ENCODE results near the gene MRPL11.
A peak's percentile ranks its signal among the peaks of the same experiment; 100 is the strongest.
"Not testable (repeated sequence)": the region's sequence is repeated elsewhere in the genome, so short reads cannot be mapped to it uniquely, and the experiment has no call there.

Gene MRPL11

GRCh38 chr11:66431287-66431686 lies 7.4 kb downstream of the MRPL11 start:
- not testable (repeated sequence) for DNase-seq (ENCODE audit: low spot score)

GRCh38 chr11:66429983-66430602 lies 8.6 kb downstream of the MRPL11 start:
- DNase-seq (ENCODE audit: low spot score), result peak; percentile 83

- DNase-seq (ENCODE audit: low spot score), result no peak
These were observed 9.7 kb downstream of the MRPL11 start for GRCh38 chr11:66428933-66429332.

DNA sequence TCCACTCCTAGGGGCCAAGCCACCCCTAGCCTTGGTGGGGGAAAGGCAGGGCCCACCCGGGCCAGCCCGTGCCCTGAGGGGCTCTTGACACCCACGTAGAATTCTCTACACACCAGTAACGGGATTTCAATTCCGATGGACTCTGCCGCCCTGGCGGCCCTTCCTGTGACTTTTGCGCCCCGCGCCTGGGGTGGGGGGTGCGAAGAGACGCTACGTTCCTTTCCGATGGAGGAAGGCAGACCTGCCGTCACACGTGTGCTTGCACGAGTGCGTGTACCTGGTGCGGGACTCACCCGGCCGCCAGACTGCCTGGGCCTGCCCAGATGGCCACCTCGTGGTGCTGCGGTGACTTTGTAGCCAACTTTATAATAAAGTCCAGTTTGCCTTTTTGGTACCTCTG lies 12.3 kb downstream of the MRPL11 start:
- no peak for DNase-seq (ENCODE audit: low spot score)

DNA sequence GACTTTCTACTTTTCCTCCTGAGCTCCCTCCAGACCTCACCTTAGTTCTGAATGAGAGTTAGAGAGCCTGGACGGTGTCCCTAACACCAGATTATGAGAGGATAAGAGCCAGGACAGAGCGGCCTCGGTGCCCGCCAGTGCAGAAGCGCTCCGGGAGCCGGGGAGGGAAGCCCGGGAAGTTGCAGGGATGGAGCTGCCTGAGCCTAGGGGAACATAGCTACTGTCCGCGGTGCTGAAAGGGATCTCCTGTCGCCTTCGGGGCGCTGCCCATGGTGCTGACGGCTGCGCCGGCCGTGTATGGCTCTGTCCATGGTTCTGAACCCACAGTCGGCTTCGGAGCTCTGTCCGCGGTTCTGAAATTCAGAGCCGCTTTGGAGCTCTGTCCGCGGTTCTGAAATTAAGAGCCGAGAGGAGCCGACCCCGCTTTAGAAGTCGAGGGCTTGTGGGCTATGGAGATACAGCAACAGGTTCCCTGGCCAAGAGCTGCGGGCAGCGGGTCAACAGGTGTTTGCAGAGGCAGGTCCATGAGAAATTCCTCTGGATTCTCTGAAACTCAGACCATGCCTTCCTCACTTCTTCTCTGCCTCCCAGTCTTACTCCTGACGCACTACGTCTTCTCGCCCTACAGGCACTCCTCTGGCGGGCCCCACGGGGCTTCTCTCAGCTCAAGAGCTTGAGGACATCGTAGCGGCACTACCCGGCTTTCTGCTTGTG lies 17.0 kb downstream of the MRPL11 start:
- DNase-seq (ENCODE audit: low spot score), result peak; percentile 98

- no peak for DNase-seq (ENCODE audit: low spot score)
These were observed 17.8 kb downstream of the MRPL11 start, which contains the start of gene NPAS4 for GRCh38 chr11:66420671-66421476. Gene NPAS4 (plus strand): TSS chr11:66421035. CDS start chr11:66421180, 145 bp downstream.

DNA sequence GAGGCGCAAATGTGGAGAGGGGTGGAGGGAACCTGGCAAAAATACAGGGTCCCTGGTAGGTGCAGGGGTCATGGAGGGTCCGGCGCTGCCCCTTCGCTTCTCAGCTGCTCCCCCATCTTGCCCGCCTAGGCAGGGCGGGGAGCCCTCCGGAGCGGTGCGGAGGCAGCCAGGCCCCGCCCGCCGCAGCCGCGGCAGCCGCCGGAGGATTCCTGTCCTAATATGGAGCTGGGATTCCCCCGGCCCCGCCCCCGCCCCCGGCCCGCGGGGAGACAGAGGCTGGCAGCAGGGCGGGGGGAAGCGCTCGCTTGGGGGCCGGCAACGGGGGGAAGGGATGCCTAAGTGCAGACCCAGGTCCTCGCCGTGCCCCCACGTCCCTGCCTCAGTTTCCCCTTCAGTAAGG lies 18.8 kb downstream of the MRPL11 start:
- DNase-seq (ENCODE audit: low spot score), result peak; percentile 73

DNA sequence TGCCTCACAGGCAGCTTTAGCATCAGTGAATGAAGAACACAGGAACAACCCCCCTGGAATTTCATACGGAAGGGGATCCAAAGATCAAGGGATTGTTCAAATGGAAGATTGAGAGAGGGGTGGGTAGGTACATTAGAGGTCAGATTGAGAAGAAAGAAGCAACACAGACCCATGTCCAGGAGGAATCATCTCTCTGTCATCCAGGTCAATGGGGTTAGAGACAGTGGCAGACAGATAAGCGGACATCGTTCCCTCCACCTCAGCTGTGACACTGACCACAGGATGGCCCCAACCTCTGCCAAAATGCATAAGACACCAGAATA lies 19.7 kb downstream of the MRPL11 start:
- DNase-seq (ENCODE audit: low spot score), result no peak

DNA sequence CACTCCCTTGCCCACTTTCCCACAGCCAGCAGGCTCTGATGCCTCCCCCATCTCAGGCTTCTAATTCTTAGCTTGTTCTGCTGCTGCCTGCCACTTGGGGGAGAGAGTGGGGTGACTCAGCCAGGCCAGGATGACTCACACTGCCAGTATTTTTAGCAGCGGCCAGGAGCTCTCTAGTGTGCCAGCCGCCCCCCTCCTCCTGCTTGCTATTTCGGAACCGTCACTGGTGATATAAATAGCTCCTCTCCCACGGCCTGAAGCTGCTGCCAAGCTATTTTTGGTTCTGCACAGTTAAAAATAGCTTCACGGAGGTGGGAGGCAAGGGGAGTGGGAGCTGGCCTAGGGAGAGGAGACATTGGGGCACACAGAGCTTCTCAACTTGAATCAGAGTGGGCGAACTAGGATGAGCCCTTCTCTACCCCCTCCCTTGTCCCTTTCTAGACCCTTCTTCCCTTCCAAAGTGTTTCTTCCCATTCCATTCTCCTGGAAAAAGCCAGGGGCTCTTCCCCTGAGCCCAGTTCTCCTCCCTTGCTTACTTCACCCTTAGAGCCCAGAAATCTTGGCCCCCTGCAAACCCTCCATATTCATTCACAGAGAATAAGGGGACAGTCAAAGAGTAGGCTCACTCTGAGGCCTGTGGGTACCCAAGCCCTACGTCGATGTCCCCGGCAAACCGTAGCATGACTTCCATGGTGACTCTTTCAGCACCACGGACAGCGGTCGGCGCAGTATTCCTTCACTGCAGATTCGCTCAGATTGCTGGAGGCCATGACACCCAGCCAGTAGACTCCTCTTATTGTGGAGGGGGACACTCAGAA lies 20.3 kb downstream of the MRPL11 start:
- peak; percentile 91 for DNase-seq (ENCODE audit: low spot score)

DNA sequence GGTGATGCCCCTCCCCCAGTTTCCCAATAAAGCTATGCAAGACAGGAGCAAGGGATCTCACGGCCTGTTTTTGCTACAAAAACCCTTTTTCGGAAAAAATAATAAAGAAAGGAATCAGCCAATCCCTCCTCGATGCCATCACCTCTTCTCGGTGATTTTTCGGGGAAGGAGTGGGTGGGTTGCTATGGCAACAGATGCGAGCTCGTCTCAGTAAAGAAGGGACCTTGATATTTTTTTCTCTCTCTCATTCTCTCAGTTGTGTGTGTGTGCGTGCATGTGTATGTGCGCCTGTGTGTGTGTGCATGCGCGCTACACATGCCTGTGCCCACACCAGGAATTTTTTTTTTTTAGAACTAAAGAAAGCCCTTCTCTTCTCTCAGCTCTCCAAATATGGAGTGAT lies 21.6 kb downstream of the MRPL11 start:
- no peak for DNase-seq (ENCODE audit: low spot score)

DNA sequence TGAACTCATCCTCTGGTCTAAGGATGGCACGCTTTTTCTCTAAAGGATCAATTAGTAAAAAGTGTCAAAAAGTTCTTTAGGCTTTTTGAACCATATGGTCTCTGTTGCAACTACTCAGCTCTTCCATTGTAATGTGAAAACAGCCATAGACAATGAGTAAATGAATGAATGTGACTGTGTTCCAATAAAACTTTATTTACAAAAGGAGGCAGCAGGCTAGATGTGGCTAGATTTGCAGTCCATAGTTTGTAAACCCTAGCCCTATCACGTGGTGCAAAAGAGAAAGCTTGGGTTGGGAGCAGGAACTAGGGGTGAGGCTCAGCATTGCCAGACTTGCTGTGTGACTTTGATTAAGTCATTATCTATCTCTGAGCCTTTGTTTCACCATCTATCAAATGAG lies 23.2 kb downstream of the MRPL11 start:
- no peak for DNase-seq (ENCODE audit: low spot score)

DNA sequence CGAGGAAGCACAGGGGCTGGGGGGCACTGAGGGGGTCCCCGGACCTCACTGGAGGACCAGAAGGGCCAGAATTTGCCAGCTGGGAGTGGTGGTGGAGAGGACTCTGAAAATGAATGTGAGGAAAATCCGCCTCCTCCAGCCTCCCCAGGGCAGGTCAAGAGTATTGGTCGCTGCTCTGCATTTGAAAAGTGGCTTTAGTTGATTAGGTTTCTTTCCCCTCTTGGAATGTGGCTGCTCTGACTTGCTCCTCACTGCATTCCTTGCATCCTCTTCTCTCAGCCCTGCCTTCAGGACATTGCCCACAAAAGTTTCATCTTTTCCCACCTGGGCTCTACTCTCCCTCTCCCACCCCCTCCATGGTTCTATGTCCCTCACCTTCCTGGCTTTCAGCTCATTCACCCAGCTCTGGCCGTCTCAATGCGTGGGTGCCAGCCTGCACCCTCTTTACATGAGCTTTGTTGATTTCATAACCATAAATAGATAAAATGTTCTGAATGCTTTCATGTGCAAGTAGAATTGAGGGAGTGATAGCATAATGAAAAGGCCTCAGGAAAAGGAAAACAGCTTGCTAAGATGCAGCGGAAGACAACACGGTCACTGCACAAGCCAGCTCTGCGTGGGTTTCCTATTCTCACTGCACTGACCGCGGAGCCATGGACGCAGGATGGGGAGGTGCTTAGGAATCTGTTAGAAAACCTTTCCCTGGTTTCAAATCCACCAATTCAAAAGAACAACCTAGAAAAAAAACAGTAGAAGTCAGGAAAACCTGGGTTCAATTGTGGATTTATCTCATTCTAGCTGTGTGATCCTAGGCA lies 24.3 kb downstream of the MRPL11 start:
- DNase-seq (ENCODE audit: low spot score), result no peak

DNA sequence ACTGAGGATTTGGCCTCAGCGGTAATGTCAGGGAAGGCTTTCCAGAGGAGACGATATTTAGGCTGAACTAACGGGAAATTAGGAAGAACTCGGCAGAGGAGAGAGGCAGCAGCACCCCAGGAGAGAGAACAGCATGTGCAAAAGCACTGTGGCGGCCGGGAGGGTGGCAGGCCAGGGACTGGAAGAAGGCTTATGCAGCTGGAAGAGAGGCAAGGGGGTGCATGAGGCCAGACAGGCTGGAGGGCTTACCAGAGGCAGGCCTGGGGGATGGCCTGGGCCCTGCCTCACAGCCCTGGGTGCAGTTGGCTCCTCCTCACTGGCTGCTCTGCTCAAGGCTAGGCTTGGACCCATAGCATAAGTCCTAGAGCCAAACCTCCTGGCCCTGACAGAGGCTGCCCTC lies 25.5 kb downstream of the MRPL11 start:
- DNase-seq (ENCODE audit: low spot score), result no peak

GRCh38 chr11:66412110-66412509 lies 26.5 kb downstream of the MRPL11 start:
- DNase-seq (ENCODE audit: low spot score), result no peak

DNA sequence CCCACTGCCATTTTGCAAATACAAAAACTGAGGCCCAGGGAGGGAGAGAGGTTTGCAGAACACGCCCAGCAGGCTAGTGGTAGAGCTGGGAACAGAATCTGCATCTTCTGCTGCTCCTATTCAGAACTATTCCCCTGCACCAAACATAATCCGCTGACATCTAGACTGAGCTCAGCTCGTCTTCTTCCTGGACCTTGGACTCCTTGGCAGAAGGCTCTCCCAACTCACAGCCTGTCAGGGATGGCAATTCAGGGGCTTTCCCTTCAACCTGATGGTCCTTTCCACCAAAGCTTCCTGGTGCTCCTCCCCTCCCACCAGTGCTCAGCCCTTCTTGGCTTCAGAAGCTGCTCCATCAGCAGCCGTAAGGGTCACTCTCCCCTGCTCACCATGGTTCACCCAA lies 27.3 kb downstream of the MRPL11 start:
- DNase-seq (ENCODE audit: low spot score), result no peak

- no peak for DNase-seq (ENCODE audit: low spot score)
These were observed 28.5 kb downstream of the MRPL11 start for GRCh38 chr11:66410191-66410590.

DNA sequence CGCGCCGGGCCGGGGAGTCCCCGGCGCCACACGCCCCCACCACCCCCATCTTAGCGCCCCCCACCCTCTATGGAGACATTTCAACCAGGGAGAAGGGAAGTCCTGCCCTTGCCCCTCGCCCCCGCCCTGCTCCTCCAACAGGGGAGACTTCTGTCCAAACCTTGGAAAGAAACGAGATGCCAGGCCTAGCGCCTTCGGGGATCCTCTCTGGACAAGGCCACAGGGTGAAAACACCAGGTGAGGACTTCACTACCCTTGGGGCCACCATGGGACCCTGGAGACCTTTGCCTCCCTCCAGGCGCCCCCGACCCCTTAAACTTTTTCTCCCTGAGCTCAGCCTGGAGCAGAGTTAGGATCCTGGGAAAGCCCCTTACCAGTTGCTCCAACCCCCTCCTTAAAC lies 29.4 kb downstream of the MRPL11 start:
- no peak for DNase-seq (ENCODE audit: low spot score)

DNA sequence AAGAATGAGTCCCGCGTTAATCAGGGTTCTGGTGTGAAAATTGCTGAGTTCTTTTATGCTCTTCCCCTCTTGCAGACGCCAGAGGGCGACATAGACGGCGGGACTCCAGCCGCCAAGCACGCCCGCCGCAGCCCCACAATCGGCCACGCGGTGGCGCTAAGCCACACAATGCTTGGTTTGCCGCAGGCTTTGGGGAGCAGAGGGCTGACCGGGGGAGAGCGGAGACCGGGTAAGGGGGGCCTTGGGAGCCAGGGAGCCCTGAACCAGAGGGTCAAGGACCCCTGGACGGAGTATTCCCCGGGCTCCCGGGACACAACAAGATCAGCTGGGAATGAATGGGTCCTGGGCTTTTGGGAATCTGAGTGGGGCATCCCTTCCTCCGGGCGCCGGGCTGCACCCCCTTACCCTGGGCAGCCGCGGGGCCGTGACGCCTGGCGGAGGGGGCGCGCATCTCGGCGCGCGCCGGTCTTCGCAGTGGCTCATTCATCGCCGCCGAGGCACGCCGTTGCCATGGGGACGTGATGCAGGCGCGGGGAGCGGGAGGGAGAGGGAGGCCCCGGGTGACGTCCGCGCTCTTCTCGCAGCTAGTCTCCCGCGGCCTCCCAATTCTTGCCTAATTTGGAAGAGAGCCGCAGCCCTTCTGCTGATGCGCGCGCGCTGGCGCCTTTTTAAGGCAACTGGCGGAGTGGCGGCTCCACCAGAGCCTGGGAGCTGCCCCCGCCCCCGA lies 30.0 kb downstream of the MRPL11 start:
- peak; percentile 97 for DNase-seq (ENCODE audit: low spot score)

DNA sequence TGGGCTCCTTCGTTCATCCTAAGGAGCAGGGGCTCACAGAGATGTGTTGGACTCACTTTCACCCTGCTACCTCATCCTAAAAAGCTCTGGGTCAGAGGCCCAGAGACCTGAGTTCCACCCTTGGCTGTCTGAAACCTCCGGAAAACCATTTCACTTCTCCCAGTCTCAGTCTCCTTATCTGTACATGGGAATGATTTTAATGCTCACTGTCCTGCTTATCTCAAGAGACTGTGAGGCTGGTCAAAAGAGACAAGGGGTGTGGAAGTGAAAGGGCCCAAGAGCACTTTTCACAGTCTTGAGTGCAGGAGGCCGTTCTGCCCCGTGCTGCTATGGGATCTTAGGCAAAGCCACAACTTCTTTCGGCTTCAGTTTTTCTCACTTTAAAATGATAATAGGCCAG lies 31.0 kb downstream of the MRPL11 start:
- DNase-seq (ENCODE audit: low spot score), result no peak

GRCh38 chr11:66393954-66394353 lies 44.7 kb downstream of the MRPL11 start:
- no peak for DNase-seq (ENCODE audit: low spot score)

- DNase-seq (ENCODE audit: low spot score), result no peak
These were observed 47.3 kb downstream of the MRPL11 start for GRCh38 chr11:66391322-66391721.

All from ecto neural progenitor cell (in vitro differentiated cells).